Smooth muscle cell (in vitro differentiated cells): ENCODE results near the gene ZP4. TPM values are rescaled to one million over a fixed set of nuclear protein-coding genes. Genes with fewer than 3 reads are reported as not detected.

ENCODE experiments used
- DNase-seq: peaks from one replicate; lab custom pipeline; 2025; ENCODE audit not compliant: unreplicated experiment; lab: John Stamatoyannopoulos, UW
- H2AFZ ChIP-seq: fragments of 200-600 bp; sonication (generic); 2 replicates; pipeline ENCODE4 v1.6.0; 2016; ENCODE audit warnings: antibody characterized with exemption, low read depth, mild to moderate bottlenecking
- H3F3A ChIP-seq: fragments of 200-600 bp; sonication (generic); 2 replicates; pipeline ENCODE4 v1.6.0; 2017; ENCODE audit warnings: antibody characterized with exemption, low read depth
- H3K27ac ChIP-seq: fragments of 200-600 bp; sonication (generic); 2 replicates; pipeline ENCODE4 v1.5.1; 2016; ENCODE audit warnings: low read depth, mild to moderate bottlenecking
- H3K27me3 ChIP-seq: fragments of 200-600 bp; sonication (generic); 2 replicates; pipeline ENCODE4 v1.6.1; 2016; ENCODE audit warnings: low read depth, mild to moderate bottlenecking
- H3K36me3 ChIP-seq: fragments of 200-600 bp; sonication (generic); 2 replicates; pipeline ENCODE4 v1.5.1; 2016; ENCODE audit warnings: low read depth
- H3K4me1 ChIP-seq: fragments of 200-600 bp; sonication (generic); 2 replicates; pipeline ENCODE4 v1.5.1; 2016; ENCODE audit warnings: low read depth
- H3K4me2 ChIP-seq: fragments of 200-600 bp; sonication (generic); 2 replicates; pipeline ENCODE4 v1.6.0; 2016; ENCODE audit warnings: mild to moderate bottlenecking
- H3K4me3 ChIP-seq: fragments of 200-600 bp; sonication (generic); 2 replicates; pipeline ENCODE4 v1.5.1; 2016; ENCODE audit warnings: mild to moderate bottlenecking
- H3K79me2 ChIP-seq: fragments of 200-600 bp; sonication (generic); 2 replicates; pipeline ENCODE4 v1.6.0; 2016; ENCODE audit warnings: low read depth, mild to moderate bottlenecking
- H3K9ac ChIP-seq: fragments of 200-600 bp; sonication (generic); 2 replicates; pipeline ENCODE4 v1.6.0; 2016; ENCODE audit warnings: low read depth
- H3K9me3 ChIP-seq: fragments of 200-600 bp; sonication (generic); replicated peaks from 2 replicates; pipeline ENCODE4 v1.5.1; 2016; ENCODE audit warnings: low read depth
- H4K20me1 ChIP-seq: fragments of 200-600 bp; sonication (generic); 2 replicates; pipeline ENCODE4 v1.6.0; 2016; ENCODE audit warnings: low read depth
- CTCF ChIP-seq: fragments of 200-600 bp; sonication (generic); IDR thresholded peaks from 2 replicates; pipeline ENCODE4 v1.5.1; 2017; ENCODE audit warnings: borderline replicate concordance, mild to moderate bottlenecking, antibody characterized with exemption; ENCODE audit not compliant: insufficient read depth, poor library complexity, severe bottlenecking
- WGBS: methylation state at CpG from one replicate; pipeline ENCODE4 v1.1.7; 2016; ENCODE audit warnings: low lambda C conversion rate; 5-methylcytosine and 5-hydroxymethylcytosine counted together
- polyA plus RNA-seq: library from polyadenylated mRNA; unstranded; fragments of >200 nt; fragmentation: Nextera tagmentation; extraction: Ambion mirVana; gene quantifications from 2 replicates; pipeline ENCODE4 v1.2.1, GENCODE V29; 2016
- total RNA-seq: library from RNA; depleted of rRNA; stranded (reverse); fragments of >200 nt; gene quantifications from 2 replicates; pipeline ENCODE4 v1.2.3, GENCODE V29; 2014

Gene ZP4
- total and polyA plus RNA-seq, 2 experiments from 2014 or later: 0.31 TPM; not detected in 1

DNA sequence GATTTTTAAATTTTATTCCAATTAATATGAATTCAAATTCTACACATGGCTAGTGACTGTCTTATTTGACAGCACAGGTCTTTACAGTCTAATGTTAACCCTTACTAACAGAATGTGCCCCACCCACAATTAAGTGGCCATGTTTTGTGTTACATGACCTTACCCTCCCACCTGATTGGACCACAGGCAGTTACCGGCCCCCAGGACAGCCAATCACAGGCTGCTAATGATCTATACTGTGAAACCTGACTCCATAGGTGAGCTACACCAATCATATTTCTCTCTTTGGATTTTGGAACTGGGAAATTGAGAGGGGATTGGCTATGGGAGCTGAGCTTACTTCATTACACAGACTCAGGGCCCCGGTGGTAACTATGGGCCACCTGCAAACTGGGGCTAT lies 27.5 kb downstream of the ZP4 start:
- DNase-seq: no peak
- no peaks in the 10 kb centered on the region for H3K36me3 ChIP-seq
- no peaks in the 10 kb centered on the region for H3K27me3 ChIP-seq
- no peak overlapping the region for H3K4me3 ChIP-seq
- H3K9ac ChIP-seq: no peak overlapping the region
- H2AFZ ChIP-seq: no peak overlapping the region
- H3K27ac ChIP-seq: no peak overlapping the region
- H3K4me2 ChIP-seq: no peak overlapping the region
- no peaks in the 10 kb centered on the region for H4K20me1 ChIP-seq
- no peaks in the 10 kb centered on the region for H3K9me3 ChIP-seq
- no peak for TF ChIP-seq CTCF
- no peaks in the 10 kb centered on the region for H3K4me1 ChIP-seq
- no peaks in the 10 kb centered on the region for H3F3A ChIP-seq
- no peaks in the 10 kb centered on the region for H3K79me2 ChIP-seq
- WGBS: 93% methylated on average over 2 of the region's 2 CpGs

- Histone ChIP-seq H2AFZ (no peak overlapping the region), H3F3A (no peaks in the 10 kb centered on the region), H3K27ac (no peak overlapping the region), H3K79me2 (no peaks in the 10 kb centered on the region), H3K9ac (no peak overlapping the region), H3K36me3 (no peaks in the 10 kb centered on the region), H4K20me1 (no peaks in the 10 kb centered on the region), H3K27me3 (no peaks in the 10 kb centered on the region), H3K4me1 (no peaks in the 10 kb centered on the region), H3K9me3 (no peaks in the 10 kb centered on the region), H3K4me2 (no peak overlapping the region), H3K4me3 (no peak overlapping the region)
- TF ChIP-seq CTCF: no peak
- no peak for DNase-seq
- WGBS: 87% methylated on average over 8 of the region's 8 CpGs
These were observed 28.8 kb downstream of the ZP4 start for GRCh38 chr1:237861944-237862343.

DNA sequence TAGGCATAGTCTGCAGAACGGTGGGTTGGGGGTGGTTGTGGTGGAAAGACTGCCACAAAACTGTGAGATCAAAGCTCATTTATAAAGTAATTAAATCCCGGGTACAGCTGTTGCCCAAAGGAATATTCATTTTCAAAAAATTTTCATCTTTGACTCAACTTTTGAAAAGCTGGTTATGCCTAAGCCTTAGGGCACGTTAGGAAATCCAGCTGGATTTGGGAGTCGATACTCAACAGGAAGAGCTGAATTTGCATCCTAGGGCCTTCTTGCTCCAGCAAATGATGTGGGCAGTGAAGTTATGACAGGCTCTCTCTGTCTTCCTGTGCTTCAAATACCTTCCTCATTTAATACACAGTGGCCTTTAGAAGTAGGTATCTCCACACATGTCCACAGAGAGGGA lies 31.7 kb downstream of the ZP4 start:
- Histone ChIP-seq H3K9ac (no peak overlapping the region), H2AFZ (no peak overlapping the region), H3F3A (no peaks in the 10 kb centered on the region), H3K27me3 (no peaks in the 10 kb centered on the region), H3K9me3 (no peaks in the 10 kb centered on the region), H4K20me1 (no peaks in the 10 kb centered on the region), H3K4me2 (no peak overlapping the region), H3K4me1 (no peaks in the 10 kb centered on the region), H3K27ac (no peak overlapping the region), H3K36me3 (no peaks in the 10 kb centered on the region), H3K79me2 (no peaks in the 10 kb centered on the region), H3K4me3 (no peak overlapping the region)
- no peak for TF ChIP-seq CTCF
- DNase-seq: no peak
- 30% methylated on average over 4 of the region's 4 CpGs for WGBS

DNA sequence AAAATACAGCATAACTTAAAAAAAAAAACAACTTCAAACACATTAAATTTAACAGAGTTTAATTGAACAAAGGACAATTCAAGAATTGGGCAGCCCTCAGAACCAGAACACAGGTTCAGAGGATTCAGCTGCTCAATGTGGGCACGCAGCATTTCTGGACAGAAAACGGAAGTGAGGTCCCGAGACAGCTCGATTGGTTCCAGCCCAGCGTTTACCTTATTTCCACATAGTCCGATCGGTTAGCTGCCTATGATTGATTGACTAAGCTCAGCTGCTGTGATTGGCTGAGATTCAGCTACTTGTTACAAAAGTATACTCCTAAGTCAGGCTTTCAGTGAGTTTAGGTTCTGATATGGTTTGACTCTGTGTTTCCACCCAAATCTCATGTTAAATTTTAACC lies 33.3 kb downstream of the ZP4 start:
- no peaks in the 10 kb centered on the region for H4K20me1 ChIP-seq
- no peaks in the 10 kb centered on the region for H3K9me3 ChIP-seq
- H2AFZ ChIP-seq: no peak overlapping the region
- TF ChIP-seq CTCF: no peak
- no peaks in the 10 kb centered on the region for H3K4me1 ChIP-seq
- no peaks in the 10 kb centered on the region for H3F3A ChIP-seq
- H3K9ac ChIP-seq: no peak overlapping the region
- H3K27ac ChIP-seq: no peak overlapping the region
- 95% methylated on average over 7 of the region's 7 CpGs for WGBS
- no peaks in the 10 kb centered on the region for H3K36me3 ChIP-seq
- no peak overlapping the region for H3K4me2 ChIP-seq
- H3K27me3 ChIP-seq: no peaks in the 10 kb centered on the region
- no peak for DNase-seq
- H3K79me2 ChIP-seq: no peaks in the 10 kb centered on the region
- H3K4me3 ChIP-seq: no peak overlapping the region
